Medulla oblongata (tissue), 1 donor: ENCODE data around the gene MYL10.

ENCODE experiments used
- DNase-seq: peaks from one replicate; pipeline ENCODE4 v3.0.0-alpha.2; 2015; ENCODE audit errors: extremely low spot score

MYL10 gene

DNA sequence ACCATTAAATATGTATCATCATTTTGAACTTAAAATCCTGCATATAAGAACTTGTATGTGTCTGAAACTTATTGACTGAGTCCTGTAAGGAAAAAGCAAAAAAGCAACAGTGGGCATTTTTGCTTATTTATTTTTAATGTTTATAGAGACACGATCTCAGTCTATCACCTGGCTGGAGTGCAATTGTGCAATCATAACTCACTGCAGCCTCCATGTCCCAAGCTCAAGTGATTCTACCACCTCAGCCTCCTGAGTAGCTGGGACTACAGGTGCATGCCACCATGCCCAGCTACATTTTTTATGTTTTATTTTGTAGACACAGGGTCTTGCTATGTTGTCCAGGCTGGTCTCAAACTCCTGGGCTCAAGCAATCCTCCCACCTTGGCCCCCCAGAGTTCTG lies 32.2 kb downstream of the MYL10 start:
- DNase-seq = no peak

DNA sequence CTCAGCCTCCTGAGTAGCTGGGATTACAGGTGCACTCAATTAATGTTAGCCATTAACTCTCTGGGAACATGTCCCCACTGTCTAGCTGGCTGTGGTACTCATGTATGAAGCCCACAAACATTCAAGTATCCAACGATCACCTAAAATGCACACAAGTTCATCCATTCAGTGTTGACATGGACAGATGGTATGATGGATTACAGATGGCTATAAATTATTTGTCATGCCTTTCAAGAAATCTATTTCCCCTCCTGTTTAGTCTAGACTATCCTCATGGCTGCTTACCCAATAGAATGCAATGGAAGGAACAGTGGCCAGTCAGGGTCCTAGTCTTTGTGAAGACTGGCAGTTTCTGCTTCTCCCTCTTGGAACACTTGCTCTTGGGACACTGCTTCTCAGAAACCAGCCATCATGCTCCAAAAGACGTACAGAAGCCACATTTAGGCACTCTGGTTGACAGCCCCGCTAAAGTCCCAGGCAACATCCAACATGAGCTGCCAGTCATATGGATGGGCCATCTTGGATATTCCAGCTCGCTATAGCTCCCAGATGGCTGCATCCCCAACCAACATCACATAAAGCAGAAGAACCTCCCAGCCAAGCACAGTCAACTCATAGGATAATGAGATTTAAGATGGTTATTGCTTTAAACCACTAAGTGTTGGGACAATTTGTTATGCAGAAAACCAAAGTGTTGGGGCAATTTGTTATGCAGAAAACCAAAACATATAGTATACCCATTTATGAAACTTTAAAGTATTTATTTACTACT lies 33.1 kb downstream of the MYL10 start:
- no peak for DNase-seq

DNA sequence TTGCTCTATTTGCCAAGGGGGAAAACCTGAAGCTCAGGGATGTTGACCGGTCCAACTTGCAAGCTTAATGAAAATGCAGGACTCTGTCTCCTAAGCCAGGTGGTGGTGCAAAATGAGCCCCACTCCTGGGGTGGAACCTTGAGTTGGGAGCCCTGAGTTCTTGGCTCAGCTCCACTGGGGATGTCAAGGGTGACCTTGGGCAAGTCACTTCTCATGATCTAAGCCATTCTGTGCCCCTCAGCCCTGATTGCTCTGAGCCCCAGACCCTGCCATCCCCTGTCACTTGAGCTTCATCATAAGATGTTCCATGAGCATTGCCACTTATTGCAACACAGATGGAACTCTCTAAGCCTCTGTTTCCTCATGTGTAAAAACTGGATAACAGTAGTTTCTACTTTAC lies 33.9 kb downstream of the MYL10 start:
- no peak for DNase-seq

DNA sequence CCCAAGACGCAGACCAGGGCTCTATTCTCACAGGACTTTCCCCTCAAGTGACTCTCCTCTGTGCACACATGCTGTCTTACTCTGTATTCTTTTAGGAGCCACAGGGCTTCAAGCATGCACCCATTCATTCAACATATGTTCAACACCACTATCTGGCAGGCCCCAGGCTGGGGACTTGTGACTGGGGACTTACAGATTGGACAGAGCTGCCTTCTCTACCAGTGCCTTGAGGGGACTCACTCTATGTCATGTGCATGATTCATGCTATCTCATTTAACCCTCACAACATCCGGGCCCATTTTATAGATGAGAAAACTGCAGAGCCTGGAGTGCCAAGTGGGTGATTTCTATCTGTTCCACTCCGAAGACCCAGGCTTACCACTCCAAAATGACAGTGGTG lies 34.3 kb downstream of the MYL10 start:
- DNase-seq = no peak

DNA sequence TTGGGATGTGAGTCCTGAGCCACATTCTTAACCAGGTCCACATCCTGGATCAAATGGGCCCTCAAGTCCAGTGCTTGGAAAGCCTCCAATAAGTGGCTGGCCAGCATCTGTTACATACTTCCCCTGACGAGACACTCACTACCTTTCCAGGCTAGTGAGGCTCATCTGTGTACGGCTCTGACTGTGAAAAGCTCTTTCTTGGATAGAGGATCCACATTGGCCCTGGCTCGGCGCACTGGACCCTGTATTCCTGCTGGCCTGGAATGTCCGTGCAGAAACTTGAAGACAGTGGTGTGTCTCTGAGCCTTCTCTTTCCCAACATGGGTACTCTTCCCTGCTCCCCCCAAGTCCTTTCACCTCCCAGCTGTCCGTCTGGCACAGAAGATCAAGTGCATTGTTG lies 35.5 kb downstream of the MYL10 start:
- DNase-seq = no peak

DNA sequence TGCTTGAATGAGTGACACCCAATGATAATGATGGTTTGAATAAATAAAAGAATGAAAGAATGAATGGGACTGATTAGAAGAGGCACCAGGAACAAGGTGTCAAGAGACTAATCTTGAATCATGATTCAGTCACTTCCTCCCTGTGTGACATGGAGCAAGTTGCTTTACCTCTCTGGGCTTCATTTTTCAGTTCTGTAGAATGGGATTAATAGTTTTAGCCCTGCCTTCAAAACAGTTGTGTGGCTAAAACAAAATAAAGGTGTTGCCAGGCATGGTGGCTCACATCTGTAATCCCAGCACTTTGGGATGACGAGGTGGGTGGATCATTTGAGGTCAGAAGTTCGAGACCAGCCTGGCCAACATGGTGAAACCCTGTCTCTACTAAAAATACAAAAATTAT lies 37.6 kb downstream of the MYL10 start:
- no peak for DNase-seq

DNA sequence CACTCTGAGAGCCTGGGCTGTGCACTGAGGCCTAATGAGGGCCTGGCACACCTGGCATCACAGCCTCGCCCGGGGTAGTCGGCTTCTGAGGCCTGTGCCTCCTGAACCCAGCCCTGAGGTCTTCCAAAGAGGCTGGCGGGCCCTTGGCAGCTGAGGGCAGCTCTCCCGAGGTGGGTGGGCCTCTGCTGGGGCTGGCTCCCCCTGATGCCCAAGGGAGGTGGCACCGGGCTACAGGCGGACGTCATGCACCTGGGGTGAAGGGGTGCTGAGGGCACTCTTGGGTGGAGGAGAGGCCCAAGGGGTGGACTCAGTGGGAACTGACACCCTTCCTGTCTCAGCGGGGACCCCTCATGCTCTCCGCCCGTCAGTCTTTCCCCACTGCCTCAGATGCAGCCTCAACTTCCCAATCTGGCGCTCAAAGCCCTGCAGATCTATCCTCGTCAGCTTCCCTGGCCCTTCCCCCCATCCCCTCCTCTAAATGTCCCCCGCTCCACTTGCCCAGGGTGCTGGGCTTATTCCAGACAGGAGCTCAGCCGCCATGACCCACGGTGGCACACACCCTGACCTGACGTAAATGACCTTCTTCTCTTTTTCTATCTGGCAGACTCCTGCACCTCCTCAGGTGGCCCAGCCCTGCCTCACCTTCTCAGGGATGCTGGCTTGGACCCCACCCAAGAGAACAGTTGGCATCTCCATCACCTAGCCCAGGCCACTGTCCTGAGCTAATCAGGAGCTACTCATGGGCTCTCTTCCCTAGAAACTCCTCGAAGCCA lies 38.2 kb downstream of the MYL10 start:
- DNase-seq = no peak

DNA sequence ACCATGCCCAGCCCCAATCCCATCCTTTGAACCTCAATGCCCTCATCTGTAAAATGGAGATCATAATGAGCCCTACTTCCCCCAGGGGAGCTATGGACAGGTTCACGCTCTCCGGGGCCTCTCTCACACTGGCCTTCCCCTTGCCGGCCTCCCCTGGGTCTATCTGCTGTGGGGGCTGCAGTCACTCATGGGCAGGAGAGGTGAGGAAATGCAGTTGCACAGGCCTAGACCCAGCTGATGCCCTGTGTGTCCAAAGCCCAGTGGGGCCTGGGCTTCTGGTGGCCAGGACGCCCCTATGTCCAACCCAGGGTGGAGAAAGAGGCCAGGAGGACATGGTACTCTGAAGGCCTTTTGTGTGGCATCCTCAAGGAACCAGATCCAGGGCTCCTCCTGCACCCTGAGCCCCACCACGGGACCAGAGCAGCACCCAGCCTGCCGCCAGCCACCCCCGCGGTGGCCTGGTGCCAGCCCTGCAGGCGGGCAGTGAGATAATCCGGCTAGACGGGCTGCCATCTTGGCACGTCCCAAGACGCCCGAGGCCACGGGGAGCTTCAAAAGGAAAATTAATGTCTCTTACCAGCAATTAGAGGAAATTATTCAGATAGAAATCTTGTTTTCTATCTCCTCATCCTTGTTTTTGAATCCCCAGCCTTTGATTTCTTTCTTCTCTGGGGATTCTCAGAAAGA lies 39.0 kb downstream of the MYL10 start:
- DNase-seq = no peak

DNA sequence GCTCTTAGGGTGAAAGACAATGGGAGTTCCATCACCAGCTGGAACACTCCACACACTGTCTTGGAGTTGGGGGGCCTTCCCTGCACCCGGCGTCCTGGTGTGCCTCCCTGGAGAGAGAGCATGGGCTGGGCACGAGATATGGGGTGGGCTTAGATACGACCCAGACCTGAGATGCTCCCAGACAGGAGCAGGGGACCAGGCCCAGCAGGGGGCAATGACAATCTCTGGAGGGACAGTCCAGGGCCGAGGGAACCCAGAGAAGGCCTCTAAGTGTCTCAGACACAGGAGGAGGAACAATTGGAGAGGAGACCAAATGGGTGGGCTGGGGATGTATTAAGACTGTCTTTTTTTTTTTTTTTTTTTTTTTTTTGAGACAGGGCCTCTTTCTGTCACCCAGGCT lies 40.0 kb downstream of the MYL10 start:
- no peak for DNase-seq

DNA sequence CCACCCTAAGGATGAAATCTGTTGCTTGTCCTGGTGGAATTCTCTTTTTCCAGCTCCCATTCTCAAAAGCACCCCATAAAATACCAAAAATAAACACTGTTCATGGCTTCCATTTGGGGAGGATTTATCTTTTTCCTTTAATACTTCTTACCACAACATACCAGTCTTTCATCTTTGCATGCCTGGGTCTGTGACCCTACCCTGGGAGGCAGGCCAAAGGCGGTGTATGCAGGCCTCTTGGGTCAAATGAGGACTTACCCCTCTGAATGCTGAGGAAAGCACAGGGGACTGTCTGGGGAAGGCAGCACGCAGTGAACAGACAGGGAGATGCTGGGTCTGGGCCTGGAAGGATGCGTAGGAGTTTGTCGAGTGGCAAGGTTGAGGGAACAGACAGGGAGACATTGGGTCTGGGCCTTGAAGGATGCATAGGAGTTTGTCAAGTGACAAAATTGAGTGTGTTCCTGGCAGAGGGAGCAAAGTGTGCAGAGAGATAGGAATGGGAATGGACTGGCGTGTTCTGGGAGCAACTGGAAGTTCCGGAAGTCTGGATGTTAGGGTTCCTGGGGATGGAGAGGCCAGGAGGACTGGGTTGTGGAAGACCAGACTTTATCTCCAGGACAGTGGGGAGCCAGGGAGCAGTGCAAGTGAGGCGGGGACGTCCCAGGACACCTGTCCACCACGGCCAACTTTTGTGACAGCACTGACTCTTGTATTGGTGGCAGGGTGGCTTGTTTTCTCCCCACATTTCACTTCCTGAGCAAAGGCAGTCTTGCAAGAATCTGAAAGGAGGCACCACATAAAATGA lies 40.8 kb downstream of the MYL10 start:
- no peak for DNase-seq

DNA sequence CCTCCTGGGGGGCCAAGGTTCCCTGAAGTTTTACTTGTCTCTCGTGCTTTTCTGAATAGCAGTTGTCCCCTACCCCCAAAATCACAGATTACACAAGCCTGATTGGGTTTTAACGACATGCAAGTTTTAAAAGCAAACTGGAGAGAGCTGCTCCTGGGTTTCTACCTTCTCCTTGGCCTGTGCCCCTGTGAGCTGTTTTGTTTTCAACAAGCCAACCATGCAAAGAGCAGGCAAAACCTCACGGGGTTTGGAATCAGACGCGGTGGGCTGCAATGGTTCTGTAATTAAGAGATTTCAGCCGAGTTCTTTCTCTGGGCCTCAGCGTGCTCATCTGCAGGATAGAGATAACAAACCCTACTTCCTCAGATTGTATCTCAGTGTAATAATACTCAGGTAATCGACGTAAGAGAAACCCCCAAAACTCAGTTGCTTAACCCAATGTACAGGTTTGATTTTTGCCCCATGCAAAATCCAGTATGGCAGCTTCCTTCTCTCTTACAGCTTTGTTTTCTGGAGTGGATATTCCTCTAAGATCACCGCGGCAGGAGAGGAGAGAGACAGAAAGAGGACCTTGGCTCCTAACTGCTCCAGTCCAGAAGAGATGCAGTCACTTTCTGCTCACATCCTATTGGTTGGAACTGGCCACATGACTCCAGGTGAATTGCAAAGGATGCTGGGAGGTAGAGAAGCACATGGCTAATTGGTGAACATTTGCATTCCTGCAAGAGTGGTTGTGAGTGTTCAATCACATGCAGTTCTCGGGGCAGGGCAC lies 42.0 kb downstream of the MYL10 start:
- DNase-seq = no peak

DNA sequence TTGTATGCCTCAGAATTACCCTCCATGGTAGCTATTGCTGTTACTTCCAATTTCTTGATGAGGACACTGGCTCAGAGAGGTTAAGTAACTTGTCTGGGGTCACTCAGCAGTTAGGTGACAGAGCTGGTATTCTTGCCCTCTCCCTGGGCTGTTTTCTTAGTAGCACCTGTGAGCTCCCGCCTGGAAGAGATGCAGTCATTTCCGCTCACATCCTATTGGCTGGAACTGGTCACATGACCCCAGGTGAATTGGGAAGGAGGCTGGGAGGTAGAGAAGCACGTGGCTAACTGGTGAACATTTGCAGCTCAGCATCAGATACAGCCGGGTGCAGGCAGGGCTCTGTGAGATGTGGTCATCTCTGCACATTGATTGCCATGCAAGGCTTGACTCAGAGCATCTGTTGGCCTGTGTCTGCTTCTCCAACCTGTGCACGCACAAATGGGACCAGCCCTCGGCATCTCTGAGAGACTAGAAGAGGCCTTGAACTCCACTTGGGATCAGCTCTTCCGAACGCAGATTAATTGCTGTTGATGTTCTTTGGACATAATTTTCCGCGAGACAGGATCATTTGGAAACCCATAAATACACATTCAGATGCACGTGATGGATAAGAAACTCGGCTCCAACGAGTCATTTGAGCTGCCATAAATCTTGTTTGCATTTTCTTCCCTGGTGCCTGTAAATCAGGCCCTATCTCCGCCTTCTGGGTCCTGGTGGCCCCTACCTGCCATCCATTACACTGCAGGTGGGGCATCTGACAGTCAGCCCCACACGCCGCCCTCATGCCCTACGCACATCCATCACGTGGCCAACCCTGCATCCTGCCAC lies 42.8 kb downstream of the MYL10 start:
- DNase-seq = no peak

DNA sequence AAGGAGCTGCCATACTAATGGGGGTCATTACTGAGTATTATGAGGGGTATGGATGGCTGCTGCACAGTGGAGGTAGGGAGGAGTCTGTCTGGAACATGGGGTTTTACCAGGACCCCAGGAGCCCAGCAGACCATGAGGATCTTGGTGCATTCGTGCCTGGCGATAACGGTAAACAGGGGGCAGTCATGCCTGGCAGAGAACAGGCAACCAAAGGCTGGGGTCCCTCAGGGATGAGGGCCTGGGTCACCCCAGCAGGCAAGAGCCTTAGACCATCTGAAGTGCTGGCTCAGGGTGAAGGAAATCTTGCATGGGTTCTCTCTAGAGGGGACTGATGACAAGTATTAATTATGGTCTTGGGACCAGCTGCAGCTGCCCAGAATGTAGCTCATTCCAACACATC lies 46.1 kb downstream of the MYL10 start:
- no peak for DNase-seq

DNA sequence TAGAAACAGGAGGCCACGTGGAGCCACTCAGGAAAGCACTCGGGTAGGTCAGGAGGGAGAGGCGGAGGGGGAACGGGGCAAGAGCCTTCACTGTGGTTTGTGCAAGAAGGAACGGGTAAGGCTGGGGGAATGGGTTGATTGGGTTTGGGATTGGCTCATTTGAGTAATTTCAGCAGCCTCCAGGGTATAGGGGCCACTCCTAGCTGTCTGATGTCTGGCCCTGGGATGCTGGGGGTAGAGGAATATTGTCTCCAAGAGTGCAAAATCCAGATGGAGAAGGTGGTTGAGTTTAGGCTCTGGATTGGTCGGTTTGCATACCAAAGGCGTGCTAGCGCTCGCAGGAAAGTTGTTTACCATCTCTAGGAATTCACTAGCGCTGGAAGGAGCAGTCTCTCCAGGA lies 47.2 kb downstream of the MYL10 start:
- DNase-seq = no peak

DNA sequence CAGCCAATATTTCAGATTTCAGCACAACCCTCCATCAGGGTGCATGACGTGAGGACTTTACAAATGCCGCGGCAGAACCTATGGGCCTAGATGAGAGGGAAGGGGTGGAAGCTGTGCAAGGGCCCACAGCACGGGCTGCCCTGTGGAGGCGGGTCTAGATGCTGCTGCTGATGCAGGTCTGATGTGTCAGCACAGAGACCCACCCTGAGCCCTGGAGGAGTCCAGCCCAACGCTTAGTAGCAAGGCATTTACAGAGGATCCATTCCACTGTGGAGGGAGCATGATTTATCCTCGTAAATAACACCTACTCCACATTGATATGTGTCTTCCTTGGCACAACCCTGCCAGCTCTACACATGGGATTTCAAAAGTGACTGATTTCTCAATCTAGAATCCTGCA lies 48.5 kb downstream of the MYL10 start:
- no peak for DNase-seq

DNA sequence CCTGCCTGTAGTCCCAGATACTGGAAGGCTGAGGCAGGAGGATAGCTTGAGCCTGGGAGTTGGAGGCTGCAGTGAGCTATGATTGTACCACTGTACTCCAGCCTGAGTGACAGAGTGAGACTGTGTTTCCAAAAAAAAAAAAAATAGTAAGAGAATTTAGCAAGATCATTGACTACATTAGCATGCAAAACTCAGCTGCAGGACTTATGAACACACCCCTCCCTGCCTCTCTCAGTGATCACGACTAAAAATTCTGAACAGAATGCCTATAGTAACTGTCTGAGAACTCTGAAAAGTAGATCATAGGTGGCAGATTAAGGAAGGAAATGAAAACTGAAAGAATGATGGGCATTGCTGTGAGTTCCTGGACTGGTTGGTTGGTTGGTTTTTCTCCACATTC lies 50.5 kb downstream of the MYL10 start:
- no peak for DNase-seq

DNA sequence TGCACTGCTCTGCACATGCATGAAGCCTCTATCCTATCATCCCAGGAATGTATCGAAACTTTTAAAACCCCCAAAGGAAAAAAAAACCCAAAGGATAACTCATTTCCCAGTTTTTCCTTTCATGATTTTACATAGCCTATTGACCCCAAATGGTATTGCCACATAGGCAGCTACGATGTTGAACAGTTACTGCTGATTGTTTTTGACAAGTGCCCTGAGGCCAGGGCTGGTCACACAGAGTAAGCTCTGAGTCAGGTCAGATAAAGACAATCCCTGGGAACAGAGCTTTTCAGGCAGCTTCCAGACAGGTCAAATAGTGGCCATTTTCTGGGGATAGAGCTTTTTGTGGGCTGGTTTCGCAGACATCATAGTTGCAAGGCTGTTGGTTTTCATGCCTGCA lies 52.1 kb downstream of the MYL10 start:
- no peak for DNase-seq

DNA sequence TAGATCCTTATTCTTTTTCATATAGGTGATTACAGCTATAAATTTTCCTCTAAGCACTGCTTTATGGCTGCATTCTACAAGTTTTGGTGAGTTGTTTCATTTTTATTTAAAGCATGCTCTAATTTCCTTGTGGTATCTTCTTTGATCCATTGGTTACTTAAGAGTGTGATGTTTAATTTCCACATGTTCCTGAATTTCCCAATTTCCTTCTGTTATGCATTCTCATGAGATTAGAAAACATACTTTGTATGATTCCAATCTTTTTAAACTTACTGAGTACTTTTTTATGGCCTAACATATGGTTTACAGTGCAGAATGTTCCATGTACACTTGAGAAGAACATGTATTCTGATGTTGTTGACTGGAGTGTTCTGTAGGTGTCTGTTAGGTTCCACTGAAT lies 53.4 kb downstream of the MYL10 start:
- DNase-seq = no peak

DNA sequence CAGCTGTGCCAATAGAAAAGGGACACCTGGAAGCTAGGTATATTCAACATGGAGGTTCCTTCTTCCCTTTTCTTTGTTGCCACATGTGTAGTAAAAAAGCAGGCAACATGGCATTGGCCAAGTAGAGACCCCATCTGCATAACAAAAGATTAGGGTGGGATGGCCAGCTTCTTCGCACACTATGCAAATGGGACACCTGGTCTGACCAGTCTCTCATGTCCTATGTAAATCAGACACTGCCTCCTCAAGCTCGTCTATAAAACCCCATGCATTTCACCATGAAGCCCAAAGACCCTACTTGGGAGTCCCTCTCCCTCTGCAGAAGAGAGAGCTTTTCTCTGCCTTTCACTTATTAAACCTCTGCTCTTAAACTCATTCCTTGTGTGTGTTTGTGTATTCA lies 53.9 kb downstream of the MYL10 start:
- no peak for DNase-seq

DNA sequence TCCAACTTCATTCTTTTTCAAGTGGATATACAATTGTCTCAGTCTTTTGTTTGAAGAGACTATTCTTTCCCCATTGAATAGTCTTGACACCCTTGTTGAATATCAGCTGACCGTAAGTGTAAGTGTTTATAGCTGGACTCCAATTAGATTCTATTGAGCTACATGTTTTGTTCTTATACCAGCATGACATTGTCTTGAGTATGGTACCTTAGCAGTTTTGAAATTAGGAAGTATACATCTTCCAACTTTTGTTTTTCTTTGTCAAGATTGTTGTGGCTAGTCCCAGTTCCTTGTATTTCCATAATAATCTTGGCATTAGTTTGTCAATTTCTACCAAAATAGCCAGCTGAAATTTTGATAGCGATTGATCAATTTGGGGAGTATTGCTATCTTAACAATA lies 56.9 kb downstream of the MYL10 start:
- no peak for DNase-seq
